Activated CD8-positive, alpha-beta T cell treated with anti-CD3 and anti-CD28 coated beads for 36 hours (primary cell): Measurements from ENCODE around the gene GPR62. TPM values are rescaled to one million over a fixed set of nuclear protein-coding genes. Genes with fewer than 3 reads are reported as not detected.
"Not testable (repeated sequence)": the region's sequence is repeated elsewhere in the genome, so short reads cannot be mapped to it uniquely, and the experiment has no call there.

Experiments used
- ATAC-seq: fragments of 200-7000 bp; cut with Tn5 transposase; one replicate; pipeline ENCODE4 v1.10.0; 2021; ENCODE audit warnings: mild to moderate bottlenecking, moderate library complexity
- CTCF ChIA-PET: fragments of 350-600 bp; sonication (Branson Sonifier 250); formaldehyde crosslinking; loops from one replicate; lab custom pipeline; 2021; ENCODE audit warnings: antibody characterized with exemption; lab: Charles Lee
- POLR2A ChIA-PET: fragments of 350-600 bp; sonication (Branson Sonifier 250); formaldehyde crosslinking; loops from one replicate; lab custom pipeline; 2021; ENCODE audit warnings: antibody characterized with exemption; lab: Charles Lee
- DNase-seq: peaks from one replicate; pipeline ENCODE4 v3.0.0-alpha.2; 2020
- H3K27ac Mint-ChIP-seq: one replicate; pipeline ENCODE4 v1.8.0; 2021; ENCODE audit warnings: mild to moderate bottlenecking, mixed read lengths
- H3K27me3 Mint-ChIP-seq: one replicate; pipeline ENCODE4 v1.8.0; 2021; ENCODE audit warnings: mixed read lengths
- H3K36me3 Mint-ChIP-seq: one replicate; pipeline ENCODE4 v1.8.0; 2021; ENCODE audit warnings: low read depth, mixed read lengths
- H3K4me1 Mint-ChIP-seq: one replicate; pipeline ENCODE4 v1.8.0; 2021; ENCODE audit warnings: low read depth, mixed read lengths
- H3K4me3 Mint-ChIP-seq: one replicate; pipeline ENCODE4 v1.8.0; 2021; ENCODE audit warnings: mild to moderate bottlenecking, moderate library complexity, mixed read lengths
- H3K9me3 Mint-ChIP-seq: one replicate; pipeline ENCODE4 v1.8.0; 2021; ENCODE audit warnings: mixed read lengths
- CTCF ChIP-seq: fragments of 200-600 bp; IDR thresholded peaks from one replicate; pipeline ENCODE4 v1.8.0; 2022; ENCODE audit warnings: antibody characterized with exemption, mild to moderate bottlenecking
- intact Hi-C: fragments of 100-400 bp; cut with micrococcal nuclease; formaldehyde crosslinking; loops from one replicate; pipeline ENCODE4 v1.10.0; 2022
- total RNA-seq, 2 experiments: library from RNA; stranded (reverse); gene quantifications; one replicate each; pipeline ENCODE4 v1.2.3, GENCODE V29; 2021

GPR62 gene
- total RNA-seq, 2 experiments from 2014 or later, result not detected

DNA sequence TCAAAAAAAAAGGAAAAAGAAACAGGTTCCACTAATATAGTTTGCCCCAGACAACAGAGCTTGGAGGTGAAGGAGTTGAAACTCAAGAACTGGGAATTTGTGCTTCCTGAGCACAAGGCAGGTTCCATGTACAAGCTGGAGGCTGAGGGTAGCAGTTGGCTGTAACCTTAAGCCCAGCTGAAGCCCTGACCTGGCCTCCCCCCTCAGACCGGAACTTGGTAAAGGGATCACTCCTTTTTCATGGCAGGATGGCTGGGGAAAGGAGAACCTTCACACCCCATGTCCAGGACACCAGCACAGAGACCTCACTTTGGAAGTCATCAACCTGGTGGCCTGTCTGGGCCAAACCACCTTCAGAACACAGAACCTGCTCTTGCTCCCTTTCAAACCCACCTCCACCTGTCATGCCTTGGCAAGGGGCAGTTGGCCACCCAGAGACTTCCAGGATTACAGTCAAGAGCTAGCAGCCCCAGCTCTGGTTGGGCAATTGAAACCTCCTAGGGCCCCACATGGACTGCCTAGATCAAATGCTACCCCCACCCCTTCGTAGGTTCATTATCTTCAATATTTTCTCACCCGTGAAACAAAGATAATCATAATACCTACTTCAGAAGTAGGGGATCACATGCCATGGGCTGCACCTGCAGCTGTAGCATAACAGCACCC is 37.0 kb downstream of the GPR62 start:
- DNase-seq (no peak), ATAC-seq (no peak)
- ChIA-PET POLR2A (interaction anchor here (0.6 to 7.1 kb wide), 24 partner anchors 12 to 489 kb away, joined by 3 to 267 read pairs (median 4); partner anchors contain the start of genes ABHD14A, ABHD14B, ACY1 and DUSP7), CTCF (interaction anchor here (1.4 to 2.6 kb wide), 7 partner anchors 9 to 163 kb away, joined by 3 to 21 read pairs (median 6); partner anchors contain the start of genes ABHD14A, ABHD14B, ACY1 and DUSP7)
- peak overlapping the region; percentile 86 for H3K27ac Mint-ChIP-seq
- no peaks in the 10 kb centered on the region for H3K9me3 Mint-ChIP-seq
- no peak for TF ChIP-seq CTCF
- H3K36me3 Mint-ChIP-seq, result peaks cover 45% of the 10 kb centered on the region
- peaks cover 33% of the 10 kb centered on the region for H3K4me1 Mint-ChIP-seq
- intact Hi-C loops, result no loop called here
- no peaks in the 10 kb centered on the region for H3K27me3 Mint-ChIP-seq
- H3K4me3 Mint-ChIP-seq, result peak overlapping the region; percentile 99

DNA sequence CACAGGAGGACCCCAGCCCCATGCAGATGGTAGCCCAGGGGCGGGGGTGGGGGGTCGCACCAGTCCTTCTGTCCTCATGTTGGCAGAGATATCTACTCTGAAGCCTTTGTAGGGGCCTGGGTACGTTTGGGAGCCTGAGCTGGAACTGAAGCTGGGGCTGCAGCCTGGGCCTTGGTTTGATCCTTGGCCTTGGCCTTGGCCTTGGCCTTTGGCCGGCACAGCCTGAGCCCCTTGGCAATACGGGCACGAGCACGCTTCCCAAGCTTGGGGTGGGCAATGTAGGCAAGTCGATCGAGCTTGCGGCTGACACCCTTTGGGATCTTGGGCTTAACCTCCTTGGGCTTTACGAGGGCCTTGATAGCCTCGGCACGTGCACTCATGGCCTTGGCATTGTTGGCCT is 38.5 kb downstream of the GPR62 start:
- Mint-ChIP-seq H3K27ac (peak overlapping the region; percentile 100), H3K4me1 (peaks cover 33% of the 10 kb centered on the region), H3K36me3 (peaks cover 45% of the 10 kb centered on the region), H3K4me3 (peak overlapping the region; percentile 99)
- ChIA-PET CTCF (interaction anchor here (1.9 to 2.7 kb wide), 2 partner anchors 11 to 130 kb away, joined by 5 to 23 read pairs; partner anchors contain the start of gene ACY1), POLR2A (interaction anchor here (1.2 to 7.1 kb wide), 8 partner anchors 13 to 290 kb away, joined by 4 to 267 read pairs (median 5); partner anchors contain the start of genes ABHD14A, ABHD14B, ACY1 and DUSP7)
- intact Hi-C loops, DNase-seq, H3K9me3 Mint-ChIP-seq, H3K27me3 Mint-ChIP-seq, ATAC-seq: not testable (repeated sequence)

GRCh38 chr3:51994530-51994929 is 39.3 kb downstream of the GPR62 start:
- CTCF ChIA-PET, result interaction anchor here (1.9 to 2.7 kb wide), 2 partner anchors 12 to 129 kb away, joined by 5 to 23 read pairs; partner anchors contain the start of gene ACY1
- no peak for TF ChIP-seq CTCF
- Mint-ChIP-seq H3K27me3 (no peaks in the 10 kb centered on the region), H3K4me1 (peaks cover 33% of the 10 kb centered on the region), H3K36me3 (peaks cover 45% of the 10 kb centered on the region), H3K9me3 (no peaks in the 10 kb centered on the region), H3K4me3 (peak overlapping the region; percentile 99), H3K27ac (peak overlapping the region; percentile 100)
- no peak for DNase-seq
- intact Hi-C loops, result no loop called here
- ATAC-seq, result no peak
- POLR2A ChIA-PET, result interaction anchor here (1.1 to 7.1 kb wide), 14 partner anchors 14 to 495 kb away, joined by 4 to 267 read pairs (median 4); partner anchors contain the start of genes ABHD14A, ABHD14B, ACY1 and DCAF1

- no peak for TF ChIP-seq CTCF
- DNase-seq, result peak; percentile 94
- ATAC-seq, result peak; percentile 96
- intact Hi-C loops, result no loop called here
- POLR2A ChIA-PET, result interaction anchor here (0.6 to 7.1 kb wide), 28 partner anchors 10 to 496 kb away, joined by 3 to 267 read pairs (median 4); partner anchors contain the start of genes ABHD14A, ABHD14B, ACY1 and DCAF1
- Mint-ChIP-seq H3K4me3 (peak within 1 kb of the TSS; percentile 99), H3K36me3 (peaks cover 45% of the 10 kb centered on the region), H3K4me1 (peaks cover 33% of the 10 kb centered on the region), H3K27ac (peak within 1 kb of the TSS; percentile 100), H3K27me3 (no peaks in the 10 kb centered on the region), H3K9me3 (no peaks in the 10 kb centered on the region)
- CTCF ChIA-PET, result interaction anchor here (1.0 to 2.7 kb wide), 5 partner anchors 13 to 128 kb away, joined by 5 to 23 read pairs (median 5); partner anchors contain the start of genes ABHD14B, ACY1 and RRP9
Observed at GRCh38 chr3:51995346-51996163, 40.4 kb downstream of the GPR62 start, which contains the start of gene RPL29. Gene RPL29, minus strand, starts transcription at chr3:51995895. Its CDS starts 434 bp downstream, at chr3:51995461.

DNA sequence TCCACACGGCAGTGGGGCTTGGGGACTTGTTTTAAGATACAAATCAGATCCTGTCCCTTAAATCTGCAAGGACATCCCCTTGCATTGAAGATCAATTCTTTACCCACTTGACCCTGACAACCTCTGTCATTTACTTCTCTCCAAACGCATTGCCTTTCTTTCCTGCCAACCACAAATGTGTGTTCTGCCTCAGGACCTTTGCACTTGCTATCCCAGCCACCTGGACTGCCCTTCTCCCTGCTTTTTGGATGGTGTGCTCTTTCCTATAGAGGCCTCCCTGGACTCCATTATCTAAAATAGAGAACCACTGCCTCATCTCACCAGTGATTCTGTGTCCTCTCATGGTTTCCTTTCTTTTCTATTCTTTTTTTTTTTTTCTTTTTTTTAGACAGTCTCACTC is 42.0 kb downstream of the GPR62 start:
- DNase-seq, result no peak
- POLR2A ChIA-PET, result no interaction called here
- H3K27me3 Mint-ChIP-seq, result no peaks in the 10 kb centered on the region
- no peaks in the 10 kb centered on the region for H3K9me3 Mint-ChIP-seq
- peaks cover 36% of the 10 kb centered on the region for H3K36me3 Mint-ChIP-seq
- H3K4me3 Mint-ChIP-seq, result no peak overlapping the region
- no peak for TF ChIP-seq CTCF
- H3K4me1 Mint-ChIP-seq, result peaks cover 26% of the 10 kb centered on the region
- H3K27ac Mint-ChIP-seq, result no peak overlapping the region
- CTCF ChIA-PET, result interaction anchor here (1.2 kb wide), 1 partner anchor 55 kb away, joined by 4 read pairs; the partner anchor contains the start of genes PARP3 and RRP9
- intact Hi-C loops, result no loop called here
- ATAC-seq, result no peak
